BLaER1 treated with 17β-estradiol and CSF1 and Interleukin-3, amounts not matched to agents 10 nM and 100 nM (cell line): ENCODE results near the gene AKT2.

ENCODE experiments used
- H3K27ac ChIP-seq, 11 experiments: shearing (Covaris generic); formaldehyde crosslinking; 2 replicates each; pipeline ENCODE4 v1.8.1; 2022
- H3K27me3 ChIP-seq, 11 experiments: shearing (Covaris generic); formaldehyde crosslinking; 2 replicates each; pipeline ENCODE4 v1.8.1; 2022
- H3K36me3 ChIP-seq, 11 experiments: shearing (Covaris generic); formaldehyde crosslinking; 2 replicates each; pipeline ENCODE4 v1.8.1; 2022
- H3K4me1 ChIP-seq, 10 experiments: shearing (Covaris generic); formaldehyde crosslinking; 2 replicates each; pipeline ENCODE4 v1.8.1; 2022
- H3K4me2 ChIP-seq, 11 experiments: shearing (Covaris generic); formaldehyde crosslinking; 2 replicates each; pipeline ENCODE4 v1.8.1; 2022
- H3K4me3 ChIP-seq, 10 experiments: shearing (Covaris generic); formaldehyde crosslinking; 2 replicates each; pipeline ENCODE4 v1.8.1; 2022
- H3K9ac ChIP-seq, 11 experiments: shearing (Covaris generic); formaldehyde crosslinking; 2 replicates each; pipeline ENCODE4 v1.8.1; 2022
- H3K9me3 ChIP-seq, 11 experiments: shearing (Covaris generic); formaldehyde crosslinking; replicated peaks in 1 of 11; 2 replicates each; pipeline ENCODE4 v1.8.1; 2022
- H4K20me1 ChIP-seq, 11 experiments: shearing (Covaris generic); formaldehyde crosslinking; 2 replicates each; pipeline ENCODE4 v1.8.1; 2022
- Cebpa-rat ChIP-seq, 11 experiments: shearing (Covaris generic); IDR thresholded peaks; 2 replicates each; pipeline ENCODE4 v1.8.1; 2022

The AKT2 gene

DNA sequence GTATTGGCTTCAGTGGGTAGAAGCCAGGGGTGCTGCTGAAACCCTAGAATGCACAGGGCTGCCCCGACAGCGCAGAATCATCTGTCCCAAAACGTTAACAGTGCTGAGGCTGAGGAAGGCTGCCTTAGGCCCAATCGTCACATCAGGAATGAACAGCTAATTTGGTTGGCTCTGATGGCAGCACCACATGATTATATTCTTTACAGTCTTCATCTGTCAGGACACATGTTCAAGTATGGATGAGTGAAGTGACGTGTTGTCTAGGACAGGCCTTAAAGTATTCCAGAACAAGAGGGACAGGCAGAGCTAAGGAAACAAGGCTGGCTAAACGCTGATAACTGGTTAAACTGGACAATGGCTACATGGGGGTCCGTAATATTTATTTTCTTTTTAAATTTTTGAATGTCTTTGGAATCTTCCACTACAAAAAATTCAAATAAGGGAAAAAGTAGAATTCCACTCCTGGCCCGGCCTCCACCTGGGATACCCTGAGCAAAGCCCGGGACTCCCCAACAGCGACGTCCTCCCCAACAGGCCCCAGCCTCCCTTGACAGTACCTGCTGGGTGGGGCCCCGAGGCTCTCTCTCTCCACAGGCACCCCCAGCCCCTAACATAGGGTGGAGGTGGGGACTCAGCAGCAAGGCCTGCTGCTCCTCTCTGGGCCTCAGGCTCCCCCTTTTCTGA, 43.9 kb downstream of the AKT2 start:
- peaks cover 32 to 99% (median 74%) of the 10 kb centered on the region in 11 experiments for H4K20me1 ChIP-seq
- no peak for TF ChIP-seq Cebpa-rat (IDR thresholded peaks at IDR 0.05)
- H3K4me2 ChIP-seq: no peak overlapping the region
- no peak overlapping the region for H3K27ac ChIP-seq
- peaks cover 0 to 6% (median 0%) of the 10 kb centered on the region in 10 experiments; a peak in 4 of 20 replicates for H3K4me1 ChIP-seq
- H3K9me3 ChIP-seq: no peaks in the 10 kb centered on the region
- no peak overlapping the region for H3K4me3 ChIP-seq
- no peak overlapping the region for H3K9ac ChIP-seq
- H3K36me3 ChIP-seq: peaks cover 79 to 100% (median 93%) of the 10 kb centered on the region in 11 experiments
- no peaks in the 10 kb centered on the region for H3K27me3 ChIP-seq

DNA sequence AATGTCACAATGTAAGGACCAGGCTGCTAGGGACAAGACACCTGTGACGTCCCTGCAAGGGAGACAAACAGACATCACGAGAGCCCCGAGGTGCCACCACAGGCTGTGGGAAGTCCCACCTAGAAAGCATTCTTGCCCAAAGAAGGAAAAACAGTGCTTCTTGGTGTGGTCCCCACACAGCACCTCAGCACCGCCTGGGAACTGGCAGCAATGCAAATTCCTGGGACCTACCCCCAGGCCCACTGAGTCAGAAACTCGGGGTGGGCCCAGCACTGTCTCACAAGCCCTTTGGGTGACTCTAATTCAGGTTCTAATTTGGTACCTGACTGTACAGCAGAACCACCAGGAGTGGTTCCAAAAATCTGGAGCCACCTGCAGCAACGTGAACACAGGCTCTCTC, 44.8 kb downstream of the AKT2 start:
- no peaks in the 10 kb centered on the region for H3K9me3 ChIP-seq
- H3K9ac ChIP-seq: no peak overlapping the region
- H3K27ac ChIP-seq: no peak overlapping the region
- H3K27me3 ChIP-seq: no peaks in the 10 kb centered on the region
- peaks cover 87 to 100% (median 96%) of the 10 kb centered on the region in 11 experiments for H3K36me3 ChIP-seq
- peaks cover 23 to 99% (median 71%) of the 10 kb centered on the region in 11 experiments for H4K20me1 ChIP-seq
- no peak overlapping the region for H3K4me3 ChIP-seq
- no peak overlapping the region for H3K4me2 ChIP-seq
- peaks cover 0 to 9% (median 6%) of the 10 kb centered on the region in 10 experiments; a peak in 12 of 20 replicates for H3K4me1 ChIP-seq
- TF ChIP-seq Cebpa-rat (IDR thresholded peaks at IDR 0.05): no peak

DNA sequence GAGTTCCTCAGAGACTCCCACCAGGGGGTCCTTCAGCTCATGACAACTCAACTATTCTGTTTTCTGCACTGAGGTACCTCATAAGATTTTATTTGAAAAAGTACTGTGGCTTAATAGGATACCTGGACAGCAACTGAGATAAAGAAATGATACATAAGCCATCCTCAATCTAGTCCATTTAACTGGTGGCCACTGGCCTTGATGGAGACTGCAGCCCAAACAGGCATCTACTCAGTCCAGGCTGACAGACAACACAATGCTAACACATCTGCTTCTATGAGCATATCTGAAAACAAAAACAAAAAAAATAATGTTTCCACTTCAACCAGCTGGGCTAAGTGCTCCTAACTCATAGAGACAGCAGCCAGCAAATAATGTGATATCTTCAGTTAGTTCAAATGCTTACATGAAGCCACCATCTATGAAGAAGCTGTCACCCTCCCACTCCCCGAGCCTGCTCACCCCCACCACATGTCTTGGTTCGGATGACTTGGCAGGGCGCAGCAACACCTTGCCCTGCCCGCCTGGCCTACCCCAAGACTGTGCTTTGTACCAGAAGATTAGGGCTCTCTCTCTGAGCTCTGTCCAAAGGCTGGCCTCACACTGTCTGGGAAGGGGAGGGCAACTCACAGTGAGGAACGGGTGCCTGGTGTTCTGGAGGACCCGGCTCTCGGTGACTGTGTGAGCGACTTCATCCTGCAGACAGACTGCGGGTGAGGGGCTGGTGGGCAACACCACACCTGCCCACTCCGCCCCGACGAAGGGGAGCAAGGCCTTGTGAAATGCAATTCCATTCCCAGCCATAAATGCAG, 45.5 kb downstream of the AKT2 start:
- Histone ChIP-seq H3K36me3 (peaks cover 88 to 100% (median 98%) of the 10 kb centered on the region in 11 experiments), H3K27me3 (no peaks in the 10 kb centered on the region), H4K20me1 (peaks cover 16 to 99% (median 66%) of the 10 kb centered on the region in 11 experiments), H3K4me1 (peaks cover 0 to 15% (median 8%) of the 10 kb centered on the region in 10 experiments; a peak in 11 of 20 replicates), H3K9me3 (no peaks in the 10 kb centered on the region), H3K27ac (no peak overlapping the region), H3K9ac (no peak overlapping the region), H3K4me2 (no peak overlapping the region), H3K4me3 (no peak overlapping the region)
- no peak for TF ChIP-seq Cebpa-rat (IDR thresholded peaks at IDR 0.05)

DNA sequence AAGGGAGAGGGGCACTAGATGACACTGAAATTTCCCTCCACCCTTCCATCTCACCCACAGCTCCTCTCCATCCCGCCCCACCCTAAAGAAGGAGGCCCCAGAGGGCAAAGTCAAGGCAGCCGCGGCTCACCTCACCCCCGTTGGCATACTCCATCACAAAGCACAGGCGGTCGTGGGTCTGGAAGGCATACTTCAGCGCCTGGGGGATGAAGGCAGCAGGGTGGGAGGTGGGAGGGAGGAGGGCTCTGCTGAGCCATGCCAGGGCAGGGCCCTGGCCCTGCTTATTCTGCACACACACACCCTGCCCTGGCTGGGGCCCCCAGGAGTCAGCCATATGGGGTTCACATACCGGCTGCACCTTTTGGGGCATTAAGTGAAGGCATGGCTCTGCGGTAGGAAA, 46.4 kb downstream of the AKT2 start:
- Histone ChIP-seq H3K27me3 (no peaks in the 10 kb centered on the region), H3K4me1 (peaks cover 0 to 20% (median 8%) of the 10 kb centered on the region in 10 experiments; a peak in 11 of 20 replicates), H3K4me3 (no peak overlapping the region), H3K36me3 (peaks cover 89 to 100% (median 99%) of the 10 kb centered on the region in 11 experiments), H3K9ac (no peak overlapping the region), H3K27ac (no peak overlapping the region), H3K4me2 (no peak overlapping the region), H3K9me3 (no peaks in the 10 kb centered on the region), H4K20me1 (peaks cover 14 to 99% (median 63%) of the 10 kb centered on the region in 11 experiments; a peak in 21 of 22 replicates)
- TF ChIP-seq Cebpa-rat (IDR thresholded peaks at IDR 0.05): no peak

DNA sequence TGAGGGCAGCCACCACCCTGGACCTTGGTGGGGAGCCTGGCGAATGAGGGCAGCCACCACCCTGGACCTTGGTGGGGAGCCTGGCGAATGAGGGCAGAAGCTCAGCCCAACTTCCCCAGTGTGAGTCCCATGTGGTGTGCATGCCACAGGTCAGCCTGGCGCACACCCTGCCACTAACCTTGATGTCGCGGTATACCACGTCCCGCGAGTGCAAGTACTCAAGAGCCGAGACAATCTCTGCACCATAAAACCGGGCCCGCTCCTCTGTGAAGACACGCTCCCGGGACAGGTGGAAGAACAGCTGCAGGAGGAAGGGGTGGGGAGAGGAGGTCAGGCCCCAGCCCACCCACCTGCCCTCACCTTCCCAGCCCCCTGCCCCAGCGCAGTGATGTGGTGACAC, 47.4 kb downstream of the AKT2 start:
- Histone ChIP-seq H3K9ac (no peak overlapping the region), H3K36me3 (peaks cover 94 to 100% (median 99%) of the 10 kb centered on the region in 11 experiments), H3K4me1 (peaks cover 0 to 20% (median 8%) of the 10 kb centered on the region in 10 experiments; a peak in 11 of 20 replicates), H4K20me1 (peaks cover 14 to 99% (median 56%) of the 10 kb centered on the region in 11 experiments; a peak in 21 of 22 replicates), H3K4me3 (no peak overlapping the region), H3K4me2 (no peak overlapping the region), H3K27me3 (no peaks in the 10 kb centered on the region), H3K9me3 (no peaks in the 10 kb centered on the region), H3K27ac (no peak overlapping the region)
- TF ChIP-seq Cebpa-rat (IDR thresholded peaks at IDR 0.05): no peak

DNA sequence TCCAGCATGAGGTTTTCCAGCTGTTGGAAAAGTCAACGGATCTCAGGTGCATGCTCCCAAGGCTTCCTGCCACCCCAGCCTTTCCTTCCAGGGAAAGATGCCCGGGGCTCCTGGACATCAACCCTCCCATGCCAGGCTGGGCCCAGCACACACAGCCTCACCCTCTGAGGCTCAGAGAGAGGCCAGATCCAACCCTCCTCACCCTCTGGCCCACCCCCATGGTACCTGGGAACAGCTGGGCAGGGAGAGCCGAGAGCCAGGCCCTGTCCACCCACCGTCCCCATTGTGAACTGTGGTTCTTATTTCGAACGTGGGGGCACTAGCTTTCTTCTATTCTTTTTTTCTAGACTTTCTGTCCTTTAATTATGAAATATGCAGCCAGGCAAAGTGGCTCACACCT, 48.8 kb downstream of the AKT2 start:
- Histone ChIP-seq H4K20me1 (peaks cover 5 to 99% (median 48%) of the 10 kb centered on the region in 11 experiments; a peak in 20 of 22 replicates), H3K4me3 (no peak overlapping the region), H3K4me1 (peaks cover 0 to 27% (median 15%) of the 10 kb centered on the region in 10 experiments; a peak in 14 of 20 replicates), H3K27me3 (no peaks in the 10 kb centered on the region), H3K4me2 (no peak overlapping the region), H3K36me3 (peaks cover 81 to 86% (median 85%) of the 10 kb centered on the region in 11 experiments), H3K9me3 (no peaks in the 10 kb centered on the region), H3K9ac (no peak overlapping the region), H3K27ac (no peak overlapping the region)
- TF ChIP-seq Cebpa-rat (IDR thresholded peaks at IDR 0.05): no peak

DNA sequence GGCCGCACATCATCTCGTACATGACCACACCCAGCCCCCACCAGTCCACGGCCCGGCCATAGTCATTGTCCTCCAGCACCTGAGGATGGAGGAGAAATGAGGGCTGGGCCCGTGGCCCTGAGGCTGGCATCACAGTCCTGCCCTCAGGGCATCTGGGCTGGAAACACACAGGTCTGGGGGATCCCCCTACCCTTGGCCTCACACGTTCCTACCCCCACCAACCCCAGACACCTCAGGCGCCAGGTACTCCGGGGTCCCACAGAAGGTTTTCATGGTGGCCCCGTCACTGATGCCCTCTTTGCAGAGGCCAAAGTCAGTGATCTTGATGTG, 49.2 kb downstream of the AKT2 start:
- H3K36me3 ChIP-seq: peaks cover 77 to 82% (median 81%) of the 10 kb centered on the region in 11 experiments
- H3K9ac ChIP-seq: no peak overlapping the region
- H4K20me1 ChIP-seq: peaks cover 4 to 99% (median 45%) of the 10 kb centered on the region in 11 experiments; a peak in 20 of 22 replicates
- H3K27ac ChIP-seq: no peak overlapping the region
- H3K4me1 ChIP-seq: peaks cover 0 to 31% (median 18%) of the 10 kb centered on the region in 10 experiments; a peak in 15 of 20 replicates
- peak overlapping the region in 1 of 11 experiments; percentile 28; a peak in 1 of 22 replicates for H3K4me2 ChIP-seq
- H3K9me3 ChIP-seq: no peaks in the 10 kb centered on the region
- TF ChIP-seq Cebpa-rat (IDR thresholded peaks at IDR 0.05): no peak
- no peak overlapping the region for H3K4me3 ChIP-seq
- H3K27me3 ChIP-seq: no peaks in the 10 kb centered on the region

DNA sequence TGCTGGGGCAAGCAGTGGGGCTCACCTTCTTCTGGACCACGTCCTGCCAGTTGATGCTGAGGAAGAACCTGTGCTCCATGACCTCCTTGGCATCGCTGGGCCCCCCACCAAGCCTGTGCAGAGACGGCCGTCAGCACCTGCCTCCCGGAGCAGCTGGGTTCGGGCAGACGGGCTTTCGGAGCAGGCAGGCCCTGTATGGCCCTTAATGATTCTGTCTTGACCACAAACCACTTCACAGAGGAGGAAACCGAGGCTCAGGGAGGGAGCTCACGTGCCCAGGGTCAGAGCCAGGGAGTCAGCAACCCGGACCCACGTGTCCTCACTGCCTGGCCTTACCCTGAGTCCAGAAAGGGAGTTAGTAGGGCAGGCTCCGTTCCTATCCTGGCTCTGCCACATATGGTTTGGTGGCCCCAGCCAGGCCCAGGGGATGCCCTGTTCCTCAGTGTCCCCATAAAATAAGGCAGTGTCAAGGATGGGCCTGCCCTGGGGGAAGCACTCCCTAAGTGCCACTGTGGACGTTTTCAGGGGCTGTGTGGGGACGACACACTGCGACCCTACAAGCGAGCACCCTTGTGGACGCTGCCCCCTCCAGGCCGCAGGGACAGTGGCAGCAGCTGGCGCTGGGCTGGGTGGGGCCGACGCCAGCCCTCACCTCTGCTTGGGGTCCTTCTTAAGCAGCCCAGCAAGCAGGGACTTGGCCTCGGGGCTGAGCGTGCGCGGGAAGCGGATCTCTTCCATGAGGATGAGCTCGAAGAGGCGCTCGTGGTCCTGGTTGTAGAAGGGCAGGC, 49.7 kb downstream of the AKT2 start:
- Histone ChIP-seq H3K9me3 (no peaks in the 10 kb centered on the region), H4K20me1 (peaks cover 10 to 99% (median 42%) of the 10 kb centered on the region in 11 experiments; a peak in 21 of 22 replicates), H3K4me2 (peak overlapping the region in 2 of 11 experiments; percentile 28 to 32; a peak in 3 of 22 replicates), H3K27me3 (no peaks in the 10 kb centered on the region), H3K4me3 (no peak overlapping the region), H3K9ac (peak overlapping the region in 3 of 11 experiments; percentile 9 to 13 (median 12); a peak in 2 of 22 replicates), H3K36me3 (peaks cover 71 to 77% (median 76%) of the 10 kb centered on the region in 11 experiments), H3K27ac (no peak overlapping the region), H3K4me1 (peaks cover 2 to 37% (median 24%) of the 10 kb centered on the region in 10 experiments; a peak in 19 of 20 replicates)
- no peak for TF ChIP-seq Cebpa-rat (IDR thresholded peaks at IDR 0.05)
